Fibroblast of skin of right biceps (primary cell): ENCODE data around the gene SPATA1.
"Not testable (repeated sequence)": the region's sequence is repeated elsewhere in the genome, so short reads cannot be mapped to it uniquely, and the experiment has no call there.

Experiments
- DNase-seq: peaks from one replicate; pipeline ENCODE4 v3.0.0-alpha.2; 2013

Gene SPATA1

DNA sequence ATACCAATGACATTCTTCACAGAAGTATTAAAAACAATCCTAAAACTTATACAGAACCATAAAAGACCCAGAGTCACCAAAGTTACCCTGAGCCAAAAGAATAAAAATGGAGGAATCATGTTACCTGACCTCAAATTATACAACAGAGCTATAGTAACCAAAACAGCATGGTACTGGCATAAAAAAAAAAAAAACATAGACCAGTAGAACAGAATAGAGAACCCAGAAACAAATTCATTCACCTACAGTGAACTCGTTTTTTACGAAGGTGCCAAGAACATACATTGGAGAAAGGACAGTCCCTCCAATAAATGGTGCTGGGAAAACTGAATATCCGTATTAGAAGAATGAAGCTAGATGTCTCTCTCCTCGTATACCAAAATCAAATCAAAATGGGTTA, 2.8 kb downstream of the SPATA1 start:
- no peak for DNase-seq

DNA sequence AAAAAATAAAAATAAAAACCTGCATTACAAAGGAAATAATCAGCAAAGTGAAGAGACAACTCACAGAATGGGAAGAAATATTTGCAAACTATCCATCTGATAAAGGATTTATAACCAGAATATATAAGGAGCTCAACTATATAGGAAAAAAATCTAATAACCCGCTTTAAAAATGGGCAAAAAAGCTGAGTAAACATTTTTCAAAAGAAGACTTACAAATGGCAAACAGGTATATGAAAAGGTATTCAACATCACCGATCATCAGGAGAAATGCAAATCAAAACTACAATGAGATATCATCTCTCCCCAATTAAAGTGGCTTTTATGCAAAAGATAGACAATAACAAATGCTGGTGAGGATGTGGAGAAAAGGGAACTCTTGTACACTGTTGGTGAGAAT, 4.0 kb downstream of the SPATA1 start:
- DNase-seq, result no peak

DNA sequence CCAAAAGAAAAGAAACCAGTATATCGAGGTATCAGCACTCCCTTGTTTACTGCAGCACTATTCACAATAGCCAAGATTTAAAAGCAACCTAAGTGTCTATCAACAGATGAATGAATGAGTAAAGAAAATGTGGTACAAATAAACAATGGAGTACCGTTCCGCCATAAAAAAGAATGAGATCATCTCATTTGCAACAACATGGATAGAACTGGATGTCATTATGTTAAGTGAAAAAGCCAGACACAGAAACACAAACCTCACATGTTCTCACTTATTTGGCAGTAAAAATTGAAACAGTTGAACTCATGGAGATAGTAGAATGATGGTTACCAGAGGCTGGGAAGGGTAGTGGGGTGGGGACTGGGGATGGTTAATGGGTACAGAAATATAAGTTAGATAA, 4.5 kb downstream of the SPATA1 start:
- no peak for DNase-seq

DNA sequence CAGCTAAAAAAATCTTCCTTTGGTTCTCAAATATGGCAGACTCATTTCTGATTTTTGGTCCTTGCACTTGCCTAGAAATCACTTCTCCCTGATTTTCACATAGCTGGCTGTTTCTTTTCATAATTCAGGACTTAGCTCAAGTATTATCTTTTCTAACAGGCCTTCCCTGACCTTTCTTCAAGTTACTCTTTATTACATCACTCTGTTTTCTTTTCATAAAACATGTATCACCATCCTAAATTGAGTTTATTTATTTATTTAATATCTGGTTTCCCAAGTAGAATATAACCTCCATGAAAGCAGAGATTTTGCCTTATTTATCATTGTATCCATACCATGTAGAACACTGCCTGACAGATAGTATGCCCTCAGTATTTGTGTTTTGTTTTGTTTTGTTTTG, 18.4 kb downstream of the SPATA1 start:
- no peak for DNase-seq

DNA sequence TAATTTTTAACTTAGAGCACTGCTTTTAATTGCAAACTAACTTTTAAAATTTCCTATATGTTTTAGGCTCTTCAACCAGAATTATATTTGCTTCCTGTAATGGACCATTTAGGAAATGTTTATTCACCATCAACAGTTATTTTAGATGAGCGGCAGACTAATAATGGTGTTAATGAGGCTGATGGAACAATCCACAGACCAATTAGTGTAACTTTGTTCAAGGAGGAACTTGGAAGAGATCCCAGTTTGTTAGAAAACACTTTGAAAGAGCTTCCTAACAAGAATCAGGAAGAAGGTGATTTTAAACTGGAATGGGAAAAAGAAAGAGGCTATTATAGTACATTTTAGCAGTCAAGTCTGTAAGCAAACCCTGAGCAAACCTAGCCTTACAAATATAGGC, 19.6 kb downstream of the SPATA1 start:
- DNase-seq, result no peak

DNA sequence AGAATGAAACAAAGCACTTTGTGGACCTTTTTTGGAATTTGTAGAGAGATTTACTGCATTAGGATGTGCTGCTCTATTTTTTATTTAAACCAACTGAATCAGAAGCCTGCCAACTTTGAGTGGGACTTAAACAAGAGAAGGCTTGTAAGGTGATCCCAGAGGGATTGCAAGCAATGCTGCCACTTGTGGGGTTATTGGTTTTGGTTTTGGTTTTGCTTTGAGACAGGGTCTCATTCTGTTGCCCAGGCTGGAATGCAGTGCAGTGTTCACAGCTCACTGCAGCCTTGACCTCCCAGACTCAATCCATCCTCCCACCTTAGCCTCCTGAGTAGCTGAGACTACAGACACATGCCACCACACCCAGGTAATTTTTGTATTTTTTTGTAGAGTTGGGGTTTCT, 32.4 kb downstream of the SPATA1 start:
- DNase-seq, result no peak

DNA sequence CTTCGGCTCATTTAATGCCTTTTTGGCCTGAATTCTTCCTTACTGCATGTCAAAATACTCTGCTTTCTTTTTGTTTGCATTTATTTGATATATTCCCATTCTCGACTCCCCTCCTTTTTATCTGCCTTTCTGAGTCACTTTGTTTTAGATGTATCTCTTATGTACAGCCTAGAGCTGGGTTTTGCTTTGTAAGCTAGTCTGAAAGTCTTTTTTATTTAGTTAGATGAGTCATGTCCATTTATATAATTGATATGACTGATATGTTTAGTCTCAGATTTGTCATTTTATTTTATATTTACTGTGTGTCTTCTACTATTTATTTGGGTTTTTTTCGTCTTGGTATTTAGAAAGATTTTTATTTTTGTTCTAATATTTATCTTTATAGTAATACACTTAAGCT, 33.8 kb downstream of the SPATA1 start:
- peak; percentile 26 for DNase-seq

DNA sequence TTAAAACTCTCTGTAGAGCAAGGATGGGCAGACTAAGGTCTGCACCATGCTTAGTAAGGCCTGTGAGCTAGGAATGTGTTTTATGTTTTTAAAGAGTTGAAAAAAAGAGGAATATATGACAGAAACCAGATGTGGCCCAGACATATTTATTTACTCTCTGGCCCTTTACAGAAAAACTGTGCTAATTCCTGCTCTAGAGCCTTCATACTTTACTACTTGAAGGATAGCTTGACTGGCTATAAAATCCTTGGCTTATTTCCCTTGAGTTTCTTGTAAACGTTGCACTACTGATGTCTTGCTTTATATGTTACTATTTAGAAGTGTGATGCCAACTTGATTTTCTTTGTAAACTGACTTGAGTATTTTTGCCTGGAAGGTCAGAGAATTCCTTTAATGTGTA, 34.6 kb downstream of the SPATA1 start:
- DNase-seq, result no peak

DNA sequence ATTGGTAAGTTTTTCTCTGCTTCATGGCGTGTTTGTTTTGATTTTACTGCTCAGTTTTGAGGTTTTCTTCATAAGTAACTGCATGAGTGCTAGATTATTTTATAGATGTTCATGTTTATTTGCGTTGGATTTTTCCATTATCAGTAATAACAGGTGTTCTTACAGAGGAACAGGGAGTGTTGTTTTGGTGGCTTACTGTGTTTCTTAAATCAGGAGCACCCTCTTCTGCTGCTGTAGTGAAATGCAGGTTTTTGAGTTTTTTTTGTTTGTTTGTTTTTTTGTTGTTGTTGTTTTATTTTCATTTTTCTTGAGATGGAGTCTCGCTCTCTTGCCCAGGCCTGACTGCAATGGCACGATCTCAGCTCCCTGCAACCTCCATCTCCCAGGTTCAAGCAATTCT, 35.5 kb downstream of the SPATA1 start:
- DNase-seq, result no peak

DNA sequence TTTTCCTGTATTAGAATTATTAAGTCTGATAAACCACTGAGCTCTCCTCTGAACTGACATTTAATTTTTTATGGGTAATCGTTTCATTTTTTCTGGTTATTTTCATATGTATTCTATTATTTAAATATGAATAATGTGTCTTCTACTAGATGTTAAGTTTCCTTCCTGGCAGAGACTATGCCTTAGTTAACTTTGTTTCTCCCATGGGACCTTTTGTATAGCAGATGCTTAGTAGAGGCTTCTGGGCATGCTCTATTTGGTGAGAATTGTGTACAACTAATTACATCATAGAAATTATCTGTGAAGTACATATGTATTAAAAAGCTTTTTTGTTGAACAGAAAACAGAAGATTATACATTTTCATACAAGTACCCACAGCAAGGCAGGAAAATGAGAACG, 44.6 kb downstream of the SPATA1 start:
- DNase-seq, result no peak

DNA sequence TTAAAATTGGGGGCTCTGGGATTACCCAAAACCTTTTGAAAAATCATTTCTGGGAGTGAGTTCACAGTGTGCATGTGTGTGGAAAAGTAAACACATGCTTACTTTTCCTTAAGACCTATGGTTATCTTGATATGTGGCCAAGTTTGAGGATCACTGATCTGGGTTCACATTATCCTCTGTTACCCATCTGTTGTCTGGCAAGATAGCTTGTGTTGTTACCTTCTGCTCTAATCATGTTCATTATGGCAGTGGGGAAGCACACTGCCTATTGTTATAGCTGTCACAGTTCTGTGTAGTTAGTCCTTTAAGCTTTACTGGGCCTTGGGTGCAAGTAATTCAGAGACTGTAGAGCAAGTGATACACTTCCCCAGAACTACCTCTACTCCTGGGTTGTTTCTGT, 63.0 kb downstream of the SPATA1 start:
- DNase-seq, result no peak

DNA sequence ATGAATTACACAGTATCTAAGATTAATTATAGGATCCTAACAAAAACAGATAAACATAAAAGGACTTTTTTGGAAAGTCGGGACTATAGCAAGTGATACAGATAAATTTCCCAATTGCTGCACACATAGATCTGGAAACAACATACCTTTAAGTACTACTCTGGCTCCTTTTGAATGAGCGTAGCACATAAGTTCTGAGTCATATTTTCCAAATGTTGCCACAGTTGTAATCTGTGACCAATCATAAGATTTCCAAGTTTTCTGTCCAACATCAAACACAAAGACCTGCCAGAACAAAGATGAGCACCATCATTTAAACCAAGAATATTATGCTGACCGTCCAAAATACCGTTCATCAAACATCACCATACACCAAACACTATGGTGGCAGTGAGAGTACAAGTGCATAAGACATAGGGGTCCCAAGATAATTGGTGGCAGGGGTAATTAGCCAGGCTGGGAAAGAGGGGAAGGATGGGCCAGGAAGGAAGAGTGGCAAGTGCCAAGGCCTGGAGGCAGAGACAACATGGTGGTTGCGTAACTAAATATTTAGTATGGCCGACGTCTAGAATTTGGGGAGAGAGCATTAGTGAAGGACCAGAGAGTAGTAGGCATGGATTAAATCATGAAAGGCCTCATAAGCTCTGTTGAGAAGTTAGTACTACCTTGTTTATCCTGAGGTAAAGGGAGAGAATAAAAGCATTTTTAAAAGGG, 64.4 kb downstream of the SPATA1 start:
- DNase-seq, result peak; percentile 28

DNA sequence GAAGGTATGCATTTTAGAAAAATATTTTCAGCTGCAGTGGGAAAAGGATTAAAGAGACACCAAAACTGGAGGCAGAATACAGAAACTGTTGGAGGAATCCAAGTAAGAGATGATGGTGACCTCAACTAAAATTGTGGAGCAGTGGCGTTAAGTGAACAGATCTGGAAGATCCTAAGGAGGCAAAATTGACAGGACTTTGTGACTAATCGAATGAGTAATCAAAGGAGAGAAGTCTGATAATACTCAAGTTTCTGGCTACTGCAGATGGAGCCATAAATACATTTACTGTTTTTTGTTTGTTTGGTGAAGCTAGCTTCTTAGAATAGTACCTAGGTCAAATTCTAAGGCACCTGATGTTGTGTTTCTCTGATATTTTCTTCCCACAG, 65.0 kb downstream of the SPATA1 start:
- peak; percentile 42 for DNase-seq

DNA sequence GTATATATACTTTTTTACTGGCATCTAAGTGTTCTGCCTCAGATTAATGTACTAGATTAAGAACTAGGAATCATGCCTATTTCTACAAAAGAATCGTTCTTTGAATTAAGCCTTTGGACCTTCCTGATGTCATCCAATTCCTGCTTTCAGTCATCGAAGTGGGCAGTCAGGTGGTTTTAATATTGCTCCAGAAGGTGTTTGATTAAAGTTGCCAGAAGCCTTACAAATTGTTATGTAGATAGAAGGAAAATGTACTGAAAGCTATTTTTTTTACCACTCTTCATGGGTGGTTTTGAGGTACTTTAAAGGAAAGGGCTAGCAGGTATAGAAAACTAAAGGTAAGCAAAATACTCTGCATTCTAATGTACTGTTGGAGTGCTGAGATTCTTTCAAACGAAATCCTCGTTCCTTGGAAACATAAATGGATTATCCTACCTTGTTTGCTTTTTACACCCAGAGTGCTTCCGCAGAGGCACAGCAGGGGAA, 67.3 kb downstream of the SPATA1 start:
- DNase-seq, result no peak

DNA sequence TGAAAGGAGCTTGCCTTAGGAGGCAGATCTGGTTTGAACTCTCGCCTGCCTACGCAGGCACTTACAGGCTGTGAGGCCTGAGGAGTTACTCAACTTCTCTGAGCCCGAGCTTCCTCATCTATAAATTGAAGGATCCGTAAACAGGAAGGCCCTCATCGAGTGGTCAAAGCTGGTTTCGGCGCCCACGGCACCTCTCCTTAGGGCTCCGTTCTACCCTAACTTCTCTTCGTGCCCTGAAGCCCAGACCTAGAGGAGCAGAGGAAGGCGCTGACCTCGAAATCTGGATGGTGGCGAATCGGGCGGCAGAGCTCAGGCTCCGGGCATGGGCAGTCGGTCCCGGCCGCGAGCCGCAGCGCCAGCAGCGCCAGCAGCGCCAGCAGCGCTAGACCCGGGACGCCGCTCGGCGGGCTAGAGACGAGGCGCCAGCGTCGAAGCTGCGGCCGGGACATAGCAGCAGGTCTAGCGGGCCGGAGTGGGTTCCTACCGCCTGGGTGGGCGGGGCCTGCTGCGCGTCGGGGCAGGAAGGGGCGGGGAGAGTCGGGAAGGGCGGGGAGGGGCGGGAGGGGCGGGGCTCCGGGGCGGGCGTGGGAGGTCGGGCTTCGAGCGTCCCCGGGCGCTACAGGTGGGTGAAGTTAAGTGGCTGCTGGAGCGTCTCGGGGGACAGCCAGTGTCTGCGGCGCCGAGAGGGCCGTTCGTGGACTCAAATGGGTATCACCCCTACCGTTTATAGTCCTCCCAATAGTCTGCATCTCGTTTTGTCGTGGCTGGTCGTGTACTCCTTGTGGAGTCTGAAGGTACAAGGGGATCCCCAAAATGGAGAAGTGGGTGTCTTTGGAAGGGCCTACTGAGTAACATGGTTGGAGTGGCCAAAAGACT, 68.0 kb downstream of the SPATA1 start, which contains the start of gene CTBS:
Gene CTBS (minus strand): TSS at position 474 of the 876 bp plus-strand sequence. CDS start 25 bp downstream, at position 449.
- peak; percentile 88 for DNase-seq

DNA sequence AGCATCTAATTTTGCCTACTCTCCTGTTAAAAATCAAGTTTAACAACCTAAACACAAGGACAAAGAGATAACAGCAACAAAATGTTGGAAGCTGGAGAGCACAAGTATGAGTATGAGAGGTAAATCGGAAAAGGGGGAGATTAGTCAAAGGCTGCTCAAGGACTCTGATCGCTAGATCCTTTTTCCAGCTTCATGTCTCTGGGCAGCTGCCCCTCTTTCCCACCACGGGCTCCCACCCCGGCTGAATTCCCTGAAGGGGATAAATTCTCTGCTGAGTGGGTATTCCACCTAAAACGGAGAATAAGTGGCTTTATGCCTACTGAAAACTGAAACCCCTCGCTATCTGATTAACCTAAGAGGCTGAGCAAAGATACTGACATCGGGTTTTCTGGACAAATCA, 68.8 kb downstream of the SPATA1 start:
- no peak for DNase-seq

DNA sequence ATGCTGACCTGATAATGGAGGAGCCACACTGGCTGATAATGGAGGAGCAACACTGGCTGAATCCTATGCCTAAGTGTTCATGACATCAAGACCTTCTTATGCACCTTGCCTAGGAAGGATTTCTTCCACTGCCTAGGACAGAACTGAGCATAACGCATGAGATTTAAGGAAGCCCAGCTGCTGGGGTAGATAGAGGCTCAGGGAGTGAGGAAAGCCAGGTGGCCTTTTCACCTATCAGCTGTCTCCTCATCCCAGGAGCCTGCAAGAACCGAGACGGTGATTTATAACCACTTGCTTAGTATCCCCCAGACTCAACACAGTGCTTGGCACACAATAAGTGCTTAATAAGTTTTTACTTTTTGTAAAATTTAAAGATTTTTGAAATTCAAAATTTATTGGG, 75.5 kb downstream of the SPATA1 start:
- DNase-seq, result no peak

DNA sequence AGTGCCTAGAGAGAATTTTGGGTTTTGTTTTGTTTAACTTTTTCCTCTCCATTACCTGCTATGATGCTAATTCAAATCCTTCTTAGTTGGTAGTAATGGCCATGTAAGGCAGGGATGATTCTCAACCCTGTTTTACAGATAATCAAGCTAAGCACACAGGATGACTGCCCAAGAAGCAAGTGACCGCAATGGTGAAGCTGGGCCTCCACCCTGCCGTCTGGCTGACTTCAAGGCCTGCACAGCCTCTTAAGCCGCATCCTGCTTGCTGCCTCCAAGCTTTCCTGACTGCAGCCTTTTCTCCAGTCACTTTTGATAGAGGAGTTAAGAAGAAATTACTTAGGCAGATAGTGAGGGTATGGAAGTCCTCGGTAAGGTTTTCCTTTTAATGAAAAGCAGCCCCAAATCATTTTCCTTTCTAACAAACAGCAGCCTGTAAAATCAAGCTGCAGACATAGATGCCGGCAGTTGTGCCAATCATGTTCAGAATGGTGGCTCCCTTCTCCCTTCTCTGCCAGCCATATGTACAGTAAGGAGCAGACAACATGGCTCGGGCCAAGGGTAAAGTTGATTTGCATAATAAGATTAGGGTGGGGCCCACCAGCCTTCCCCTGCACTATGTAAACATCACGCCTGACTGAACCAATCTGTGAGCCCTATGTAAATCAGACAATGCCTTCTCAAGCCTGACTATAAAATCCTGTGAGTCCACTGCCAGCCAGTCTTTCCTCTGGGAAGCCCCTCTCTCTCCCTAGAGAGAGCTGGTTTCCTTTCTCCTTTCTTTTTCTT, 76.8 kb downstream of the SPATA1 start:
- DNase-seq, result no peak

DNA sequence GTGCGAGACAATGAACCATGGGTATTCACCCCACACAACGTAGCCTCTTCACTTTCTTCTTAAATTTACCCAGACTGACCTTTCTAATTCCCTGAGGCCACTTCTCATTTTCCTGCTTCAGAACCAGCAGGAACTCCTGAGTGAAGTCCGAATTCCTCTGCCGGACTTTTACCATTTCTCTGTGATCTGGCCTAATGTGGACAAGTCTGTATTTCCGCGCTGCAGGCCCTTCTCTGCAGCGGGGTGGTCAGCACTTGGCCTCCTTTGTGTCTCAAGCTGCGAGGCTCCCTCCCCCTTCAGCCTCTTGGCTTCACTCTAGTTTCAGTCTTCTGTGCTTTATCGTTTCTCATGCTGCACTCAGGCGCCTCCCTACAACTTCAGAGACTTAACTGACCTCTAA, 77.5 kb downstream of the SPATA1 start:
- DNase-seq, result no peak

DNA sequence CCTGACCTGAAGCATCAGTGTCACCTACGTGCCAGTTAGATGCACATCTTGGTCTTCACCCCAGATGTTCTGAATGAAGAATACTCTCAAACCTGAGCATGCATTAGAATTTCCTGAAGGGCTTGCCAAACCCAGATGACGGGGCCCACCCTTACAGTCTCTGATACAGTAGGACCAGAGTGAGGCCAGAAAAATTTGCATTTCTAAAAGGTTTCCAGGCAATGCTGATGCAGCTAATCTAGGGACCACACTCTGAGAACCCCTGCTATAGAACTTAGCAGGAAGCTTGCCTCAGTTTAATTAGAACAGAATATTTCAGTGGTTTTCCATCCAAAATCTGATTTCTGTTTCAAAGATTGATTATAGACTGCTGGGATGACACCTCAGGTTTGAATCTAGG, 77.9 kb downstream of the SPATA1 start:
- no peak for DNase-seq

DNA sequence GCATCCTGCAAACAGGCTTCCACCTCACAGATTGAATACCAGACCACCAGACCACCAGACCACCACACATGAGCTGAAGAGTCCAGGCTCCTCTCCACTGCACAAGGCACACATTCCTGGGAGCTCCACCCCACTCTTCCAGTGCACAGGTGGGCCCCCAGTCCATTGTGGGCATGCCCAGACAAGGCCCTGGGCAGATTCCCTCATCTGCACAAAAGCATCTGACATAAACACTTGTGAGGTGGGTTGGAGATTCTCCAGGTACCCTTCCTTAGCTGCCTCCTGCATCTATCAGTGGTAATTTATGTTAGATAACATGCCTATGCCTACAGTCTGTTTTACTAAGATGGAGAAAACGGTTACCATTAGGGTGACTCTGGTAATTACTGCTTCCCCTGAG, 79.6 kb downstream of the SPATA1 start:
- no peak for DNase-seq

DNA sequence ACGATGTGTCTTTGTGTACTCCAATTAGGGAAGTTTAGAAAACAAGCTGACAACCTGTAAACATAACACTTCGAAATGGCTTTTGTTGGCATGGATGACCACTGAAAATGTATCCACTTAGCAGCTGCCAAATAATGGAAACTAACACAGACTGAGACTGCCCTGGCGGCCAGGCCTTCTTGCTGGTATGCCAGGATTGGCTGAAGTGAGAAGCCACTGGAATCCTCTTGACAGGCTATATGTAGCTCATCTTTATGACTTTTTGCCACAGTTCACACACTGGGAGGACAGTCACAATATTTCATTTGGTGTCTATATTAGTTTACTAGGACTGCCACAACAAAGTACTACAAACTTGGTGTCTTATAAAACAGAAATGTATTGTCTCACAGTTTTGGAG, 80.9 kb downstream of the SPATA1 start:
- no peak for DNase-seq

DNA sequence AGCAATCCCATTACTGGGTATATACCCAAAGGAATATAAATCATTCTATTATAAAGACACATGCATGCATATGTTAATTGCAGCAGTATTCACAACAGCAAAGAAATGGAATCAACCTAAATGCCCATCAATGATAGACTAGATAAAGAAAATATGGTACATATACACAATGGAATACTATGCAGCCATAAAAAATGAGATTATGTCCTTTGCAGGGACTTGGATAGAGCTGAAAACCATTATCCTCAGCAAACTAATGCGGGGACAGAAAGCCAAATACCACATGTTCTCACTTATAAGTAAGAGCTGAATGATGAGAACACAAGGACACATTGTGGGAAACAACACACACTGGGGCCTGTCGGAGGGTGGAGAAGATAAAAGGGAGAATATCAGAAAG, 88.8 kb downstream of the SPATA1 start:
- not testable (repeated sequence) for DNase-seq
